ENCODE data around the gene ELFN2. TPM values are rescaled to one million over a fixed set of nuclear protein-coding genes. Genes with fewer than 3 reads are reported as not detected.

Gene ELFN2
- total RNA-seq, 2 donors from 2014 or later: 1.6 TPM; not detected in 1

DNA sequence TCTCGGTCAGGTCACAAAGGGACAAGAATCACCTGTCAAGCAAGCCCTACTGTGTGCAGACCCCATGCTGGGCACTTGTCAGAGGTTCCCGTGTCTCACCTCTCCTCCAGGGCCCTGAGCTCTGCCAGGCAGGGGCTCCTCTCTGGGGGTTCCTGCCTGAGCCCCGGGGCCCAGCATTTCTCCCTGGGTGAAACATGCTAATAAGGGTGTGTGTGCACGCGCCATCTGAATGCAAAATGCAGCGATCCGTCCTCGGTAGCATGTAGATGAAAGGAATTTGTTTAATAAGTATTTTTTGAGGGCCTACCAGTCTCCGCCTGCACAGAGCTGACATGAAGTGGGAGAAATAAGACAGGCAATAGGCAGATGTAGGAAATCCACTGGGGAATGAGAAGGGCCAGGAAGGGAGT, 5.8 kb downstream of the ELFN2 start:
- no peak overlapping the region for H3K4me3 ChIP-seq
- DNase-seq (no peak), ATAC-seq (no peak)
- H3K9me3 ChIP-seq: no peaks in the 10 kb centered on the region
- TF ChIP-seq, protein P1, sequence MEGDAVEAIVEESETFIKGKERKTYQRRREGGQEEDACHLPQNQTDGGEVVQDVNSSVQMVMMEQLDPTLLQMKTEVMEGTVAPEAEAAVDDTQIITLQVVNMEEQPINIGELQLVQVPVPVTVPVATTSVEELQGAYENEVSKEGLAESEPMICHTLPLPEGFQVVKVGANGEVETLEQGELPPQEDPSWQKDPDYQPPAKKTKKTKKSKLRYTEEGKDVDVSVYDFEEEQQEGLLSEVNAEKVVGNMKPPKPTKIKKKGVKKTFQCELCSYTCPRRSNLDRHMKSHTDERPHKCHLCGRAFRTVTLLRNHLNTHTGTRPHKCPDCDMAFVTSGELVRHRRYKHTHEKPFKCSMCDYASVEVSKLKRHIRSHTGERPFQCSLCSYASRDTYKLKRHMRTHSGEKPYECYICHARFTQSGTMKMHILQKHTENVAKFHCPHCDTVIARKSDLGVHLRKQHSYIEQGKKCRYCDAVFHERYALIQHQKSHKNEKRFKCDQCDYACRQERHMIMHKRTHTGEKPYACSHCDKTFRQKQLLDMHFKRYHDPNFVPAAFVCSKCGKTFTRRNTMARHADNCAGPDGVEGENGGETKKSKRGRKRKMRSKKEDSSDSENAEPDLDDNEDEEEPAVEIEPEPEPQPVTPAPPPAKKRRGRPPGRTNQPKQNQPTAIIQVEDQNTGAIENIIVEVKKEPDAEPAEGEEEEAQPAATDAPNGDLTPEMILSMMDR (IDR thresholded peaks at IDR 0.05): no peak
- no peak for TF ChIP-seq POLR2A (IDR thresholded peaks at IDR 0.05)
- intact Hi-C loops (cut with DNase I): no loop called here
- H3K36me3 ChIP-seq (replicated peaks in 1 of 2; ENCODE audit: insufficient read depth in 1 of 2, low read depth in 2 of 2): no peaks in the 10 kb centered on the region
- peaks cover 17% of the 10 kb centered on the region for H3K4me1 ChIP-seq
- WGBS, 2 donors: 61 to 67% methylated on average over 6 to 9 of the region's 9 CpGs
- no peak overlapping the region for H3K27ac ChIP-seq
- peaks cover 0 to 13% of the 10 kb centered on the region in 2 donors for H3K27me3 ChIP-seq

DNA sequence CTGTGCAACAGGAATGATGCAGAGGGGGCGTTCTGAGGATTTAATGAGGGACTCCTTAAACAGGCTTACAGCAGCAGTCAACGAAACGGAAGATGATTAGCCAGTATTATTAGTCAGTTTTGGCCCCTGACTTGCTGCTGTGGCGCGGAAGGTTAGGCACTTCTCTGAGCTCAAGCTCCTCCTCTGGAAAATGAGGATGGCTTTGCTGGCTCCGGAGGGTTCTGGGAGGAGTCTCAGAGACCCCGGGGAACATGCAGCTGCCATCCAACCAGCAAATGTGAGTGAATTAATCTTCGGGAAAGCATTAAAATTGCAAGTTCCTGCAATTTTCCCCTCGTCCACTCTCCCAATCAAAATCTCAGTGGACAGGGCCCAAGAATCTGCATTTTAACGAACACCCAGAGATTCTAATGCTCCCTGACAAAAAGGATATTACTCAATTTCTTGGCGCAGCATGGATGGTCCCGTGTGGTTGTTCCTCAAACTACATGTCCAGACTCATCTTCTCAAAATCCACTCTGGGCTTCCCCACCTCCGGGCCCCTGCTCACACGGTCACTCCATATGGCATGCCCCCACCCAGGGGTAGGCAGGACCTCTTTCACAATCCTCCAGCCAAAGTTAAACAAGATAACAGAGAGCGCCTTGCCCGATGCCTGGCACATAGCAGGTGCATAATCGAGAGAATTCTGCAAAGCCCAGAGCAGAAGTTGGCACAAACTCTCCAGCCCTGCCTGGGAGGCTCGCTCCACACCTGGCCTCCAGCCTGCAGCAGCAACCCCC, 6.4 kb downstream of the ELFN2 start:
- ATAC-seq: no peak

DNA sequence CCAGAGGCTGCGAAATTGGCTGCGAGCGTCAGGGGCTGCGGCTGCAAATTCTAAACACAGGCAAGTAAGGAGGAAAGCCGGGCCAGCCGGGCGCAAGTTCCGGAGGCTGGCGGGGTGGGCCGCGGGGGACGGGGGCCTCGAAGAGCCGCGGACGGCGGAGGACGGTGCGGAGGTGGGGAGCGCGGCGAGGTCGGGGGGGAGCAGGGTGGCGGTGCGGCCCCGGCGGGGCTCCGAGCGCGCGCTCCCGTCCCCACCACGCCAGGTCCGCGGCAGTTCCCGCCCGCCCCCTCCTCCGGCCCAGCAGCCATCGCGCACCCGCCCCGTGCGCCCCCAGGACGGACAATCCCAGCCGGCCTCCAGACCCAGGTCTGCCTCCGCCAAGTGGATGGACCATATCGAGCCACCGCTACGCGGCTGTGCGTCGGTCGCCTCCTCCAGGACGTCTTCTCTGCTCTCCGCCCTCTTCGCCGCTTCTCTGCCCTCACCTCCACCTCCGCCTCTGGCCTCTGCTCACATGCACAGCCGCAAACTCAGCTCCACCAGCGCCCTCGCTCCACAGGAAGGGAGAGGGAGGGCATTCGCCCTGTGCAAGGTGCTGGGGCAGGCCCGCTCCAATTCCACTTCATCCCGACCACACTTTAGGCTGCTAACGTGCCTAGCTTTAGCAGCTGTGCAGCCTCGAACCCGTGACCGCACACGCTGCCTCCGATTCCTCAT, 7.2 kb downstream of the ELFN2 start:
- Histone ChIP-seq H3K9me3 (no peaks in the 10 kb centered on the region), H3K4me1 (peaks cover 10% of the 10 kb centered on the region), H3K27me3 (peaks cover 0 to 11% of the 10 kb centered on the region in 2 donors), H3K36me3 (replicated peaks in 1 of 2; ENCODE audit: insufficient read depth in 1 of 2, low read depth in 2 of 2) (no peaks in the 10 kb centered on the region), H3K4me3 (no peak overlapping the region), H3K27ac (no peak overlapping the region)
- DNase-seq: no peak
- no peak for ATAC-seq
- TF ChIP-seq, protein P1 (IDR thresholded peaks at IDR 0.05): no peak
- no peak for TF ChIP-seq POLR2A (IDR thresholded peaks at IDR 0.05)
- WGBS, 2 donors: 2 to 5% methylated on average over 27 to 69 of the region's 70 CpGs
- intact Hi-C loops (cut with DNase I): no loop called here

More for the DNA sequence above, 6.4 kb downstream of the ELFN2 start:
- no peaks in the 10 kb centered on the region for H3K36me3 ChIP-seq (replicated peaks in 1 of 2; ENCODE audit: insufficient read depth in 1 of 2, low read depth in 2 of 2)
- no peak for TF ChIP-seq POLR2A (IDR thresholded peaks at IDR 0.05)
- TF ChIP-seq, protein P1 (IDR thresholded peaks at IDR 0.05): no peak
- H3K4me3 ChIP-seq: no peak overlapping the region
- WGBS, 2 donors: 27 to 28% methylated on average over 8 to 18 of the region's 18 CpGs
- peaks cover 0 to 11% of the 10 kb centered on the region in 2 donors for H3K27me3 ChIP-seq
- H3K4me1 ChIP-seq: peaks cover 11% of the 10 kb centered on the region
- H3K9me3 ChIP-seq: no peaks in the 10 kb centered on the region
- no peak overlapping the region for H3K27ac ChIP-seq
- intact Hi-C loops (cut with DNase I): no loop called here
- peak in 1 of 4 donors; percentile 17 for DNase-seq

DNA sequence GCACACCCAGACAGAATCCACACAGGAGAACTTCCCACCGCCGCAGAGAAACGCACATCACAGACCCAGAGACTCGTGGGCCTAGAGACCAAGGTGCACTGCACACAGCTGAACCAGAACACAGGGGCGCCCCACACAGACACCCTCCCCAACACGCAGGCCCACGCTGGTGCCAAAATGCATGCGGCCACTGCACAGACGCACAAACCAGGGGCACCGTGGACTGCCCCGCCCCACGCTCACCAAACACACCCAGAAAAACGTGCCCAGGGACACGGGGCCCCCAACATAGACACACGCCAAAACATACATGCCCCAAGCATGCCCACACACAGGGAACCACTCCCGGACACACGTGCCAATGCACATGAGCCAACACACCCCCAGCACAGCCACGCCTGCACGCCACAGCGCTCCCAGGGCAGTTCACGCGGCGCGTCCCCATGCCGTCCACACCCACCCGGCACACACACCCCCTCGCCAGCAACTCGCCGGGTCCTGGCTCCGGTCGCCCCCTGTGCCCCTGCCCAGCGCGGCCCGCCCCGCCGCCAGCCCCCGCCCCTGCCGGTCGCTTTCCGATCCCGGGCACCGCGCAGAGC, 7.8 kb downstream of the ELFN2 start:
- WGBS, 2 donors: 22 to 23% methylated on average over 3 to 35 of the region's 43 CpGs
- DNase-seq (no peak), ATAC-seq (no peak)
- no peaks in the 10 kb centered on the region for H3K36me3 ChIP-seq (replicated peaks in 1 of 2; ENCODE audit: insufficient read depth in 1 of 2, low read depth in 2 of 2)
- H3K4me1 ChIP-seq: peaks cover 10% of the 10 kb centered on the region
- TF ChIP-seq, protein P1 (IDR thresholded peaks at IDR 0.05): no peak
- TF ChIP-seq POLR2A (IDR thresholded peaks at IDR 0.05): no peak
- H3K4me3 ChIP-seq: no peak overlapping the region
- H3K9me3 ChIP-seq: no peaks in the 10 kb centered on the region
- intact Hi-C loops (cut with DNase I): no loop called here
- no peak overlapping the region for H3K27ac ChIP-seq
- H3K27me3 ChIP-seq: peaks cover 0 to 11% of the 10 kb centered on the region in 2 donors
